GM23338 (cell line): ENCODE measurements around the gene YTHDF1.

ENCODE experiments used
- CREB1 ChIP-seq: fragments of 250-450 bp; sonication (Bioruptor Pico); IDR thresholded peaks from 2 replicates; pipeline ENCODE4 v1.5.0; 2020; ENCODE audit warnings: low read depth, mild to moderate bottlenecking, moderate library complexity
- CTCF ChIP-seq, 2 experiments: fragments of 200-600 bp in 1 of 2; sonication (generic) in 1 of 2; conservative IDR thresholded peaks; 2 replicates each; pipeline versions ENCODE4 v1.5.1 to v1.6.1; 2016 to 2017; ENCODE audit warnings: antibody characterized with exemption in 2 of 2, low read depth in 2 of 2, mild to moderate bottlenecking in 2 of 2, moderate library complexity in 1 of 2
- EZH2 ChIP-seq: fragments of 200-600 bp; sonication (generic); IDR thresholded peaks from one replicate; pipeline ENCODE4 v1.8.0; 2017; ENCODE audit warnings: antibody characterized with exemption, mild to moderate bottlenecking, low read depth; ENCODE audit not compliant: unreplicated experiment
- EZH2phosphoT487 ChIP-seq: fragments of 200-600 bp; sonication (generic); IDR thresholded peaks from one replicate; pipeline ENCODE4 v1.8.1; 2018; ENCODE audit warnings: antibody characterized with exemption; ENCODE audit not compliant: unreplicated experiment
- NANOG ChIP-seq: IDR thresholded peaks from 2 replicates; pipeline ENCODE4 v1.6.1; 2016; ENCODE audit warnings: antibody characterized with exemption, borderline replicate concordance
- POLR2AphosphoS5 ChIP-seq: IDR thresholded peaks from 2 replicates; pipeline ENCODE4 v1.6.1; 2016; ENCODE audit warnings: antibody characterized with exemption, low read depth
- REST ChIP-seq: IDR thresholded peaks from one replicate; pipeline ENCODE4 v1.6.1; 2018; ENCODE audit warnings: antibody characterized with exemption; ENCODE audit not compliant: unreplicated experiment
- ZNF114 ChIP-seq: fragments of 250-450 bp; sonication (Bioruptor Pico); IDR thresholded peaks from 2 replicates; pipeline ENCODE4 v1.5.0; 2020; ENCODE audit warnings: mild to moderate bottlenecking, moderate library complexity
- ZNF331 ChIP-seq: fragments of 250-450 bp; sonication (Bioruptor Pico); IDR thresholded peaks from 2 replicates; pipeline ENCODE4 v1.5.0; 2020; ENCODE audit warnings: low read depth, mild to moderate bottlenecking, moderate library complexity
- TF ChIP-seq, protein P1 (sequence below): fragments of 250-450 bp; sonication (Bioruptor Pico); IDR thresholded peaks from 2 replicates; pipeline ENCODE4 v1.5.0; 2020; ENCODE audit warnings: mild to moderate bottlenecking, moderate library complexity
- TF ChIP-seq, protein P2 (sequence below): IDR thresholded peaks from 2 replicates; pipeline ENCODE4 v1.6.1; 2016; ENCODE audit warnings: antibody characterized with exemption

DNA sequence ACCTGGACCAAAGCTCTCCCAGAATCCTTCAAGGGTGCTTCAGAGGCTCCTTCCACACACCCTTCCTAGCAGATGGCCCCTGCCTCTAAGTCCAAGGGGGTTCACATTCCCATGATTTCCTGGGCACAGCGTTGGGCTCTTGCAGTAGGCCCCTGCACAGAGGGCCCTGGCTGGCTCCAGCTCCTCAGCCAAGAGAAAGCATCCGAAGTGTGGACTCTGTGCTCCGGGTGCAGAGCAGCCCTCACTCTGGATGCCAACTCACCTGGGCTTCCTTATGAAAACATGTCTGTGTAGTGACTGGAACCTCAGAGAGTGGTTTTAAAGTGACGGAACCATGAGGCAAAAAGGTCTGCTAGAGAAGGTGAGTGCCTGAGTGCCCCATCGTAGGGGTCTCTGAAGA is 11.6 kb downstream of the YTHDF1 start:
- TF ChIP-seq CTCF (conservative IDR thresholded peaks at IDR 0.05; ENCODE audit: low read depth in 2 of 2) (no peak), EZH2phosphoT487 (no peak), EZH2 (no peak), CREB1 (CRISPR knock-in tag) (no peak), ZNF114 (CRISPR knock-in tag) (no peak), POLR2AphosphoS5 (no peak), ZNF331 (CRISPR knock-in tag) (no peak), REST (no peak), NANOG (no peak)
- TF ChIP-seq, protein P1, sequence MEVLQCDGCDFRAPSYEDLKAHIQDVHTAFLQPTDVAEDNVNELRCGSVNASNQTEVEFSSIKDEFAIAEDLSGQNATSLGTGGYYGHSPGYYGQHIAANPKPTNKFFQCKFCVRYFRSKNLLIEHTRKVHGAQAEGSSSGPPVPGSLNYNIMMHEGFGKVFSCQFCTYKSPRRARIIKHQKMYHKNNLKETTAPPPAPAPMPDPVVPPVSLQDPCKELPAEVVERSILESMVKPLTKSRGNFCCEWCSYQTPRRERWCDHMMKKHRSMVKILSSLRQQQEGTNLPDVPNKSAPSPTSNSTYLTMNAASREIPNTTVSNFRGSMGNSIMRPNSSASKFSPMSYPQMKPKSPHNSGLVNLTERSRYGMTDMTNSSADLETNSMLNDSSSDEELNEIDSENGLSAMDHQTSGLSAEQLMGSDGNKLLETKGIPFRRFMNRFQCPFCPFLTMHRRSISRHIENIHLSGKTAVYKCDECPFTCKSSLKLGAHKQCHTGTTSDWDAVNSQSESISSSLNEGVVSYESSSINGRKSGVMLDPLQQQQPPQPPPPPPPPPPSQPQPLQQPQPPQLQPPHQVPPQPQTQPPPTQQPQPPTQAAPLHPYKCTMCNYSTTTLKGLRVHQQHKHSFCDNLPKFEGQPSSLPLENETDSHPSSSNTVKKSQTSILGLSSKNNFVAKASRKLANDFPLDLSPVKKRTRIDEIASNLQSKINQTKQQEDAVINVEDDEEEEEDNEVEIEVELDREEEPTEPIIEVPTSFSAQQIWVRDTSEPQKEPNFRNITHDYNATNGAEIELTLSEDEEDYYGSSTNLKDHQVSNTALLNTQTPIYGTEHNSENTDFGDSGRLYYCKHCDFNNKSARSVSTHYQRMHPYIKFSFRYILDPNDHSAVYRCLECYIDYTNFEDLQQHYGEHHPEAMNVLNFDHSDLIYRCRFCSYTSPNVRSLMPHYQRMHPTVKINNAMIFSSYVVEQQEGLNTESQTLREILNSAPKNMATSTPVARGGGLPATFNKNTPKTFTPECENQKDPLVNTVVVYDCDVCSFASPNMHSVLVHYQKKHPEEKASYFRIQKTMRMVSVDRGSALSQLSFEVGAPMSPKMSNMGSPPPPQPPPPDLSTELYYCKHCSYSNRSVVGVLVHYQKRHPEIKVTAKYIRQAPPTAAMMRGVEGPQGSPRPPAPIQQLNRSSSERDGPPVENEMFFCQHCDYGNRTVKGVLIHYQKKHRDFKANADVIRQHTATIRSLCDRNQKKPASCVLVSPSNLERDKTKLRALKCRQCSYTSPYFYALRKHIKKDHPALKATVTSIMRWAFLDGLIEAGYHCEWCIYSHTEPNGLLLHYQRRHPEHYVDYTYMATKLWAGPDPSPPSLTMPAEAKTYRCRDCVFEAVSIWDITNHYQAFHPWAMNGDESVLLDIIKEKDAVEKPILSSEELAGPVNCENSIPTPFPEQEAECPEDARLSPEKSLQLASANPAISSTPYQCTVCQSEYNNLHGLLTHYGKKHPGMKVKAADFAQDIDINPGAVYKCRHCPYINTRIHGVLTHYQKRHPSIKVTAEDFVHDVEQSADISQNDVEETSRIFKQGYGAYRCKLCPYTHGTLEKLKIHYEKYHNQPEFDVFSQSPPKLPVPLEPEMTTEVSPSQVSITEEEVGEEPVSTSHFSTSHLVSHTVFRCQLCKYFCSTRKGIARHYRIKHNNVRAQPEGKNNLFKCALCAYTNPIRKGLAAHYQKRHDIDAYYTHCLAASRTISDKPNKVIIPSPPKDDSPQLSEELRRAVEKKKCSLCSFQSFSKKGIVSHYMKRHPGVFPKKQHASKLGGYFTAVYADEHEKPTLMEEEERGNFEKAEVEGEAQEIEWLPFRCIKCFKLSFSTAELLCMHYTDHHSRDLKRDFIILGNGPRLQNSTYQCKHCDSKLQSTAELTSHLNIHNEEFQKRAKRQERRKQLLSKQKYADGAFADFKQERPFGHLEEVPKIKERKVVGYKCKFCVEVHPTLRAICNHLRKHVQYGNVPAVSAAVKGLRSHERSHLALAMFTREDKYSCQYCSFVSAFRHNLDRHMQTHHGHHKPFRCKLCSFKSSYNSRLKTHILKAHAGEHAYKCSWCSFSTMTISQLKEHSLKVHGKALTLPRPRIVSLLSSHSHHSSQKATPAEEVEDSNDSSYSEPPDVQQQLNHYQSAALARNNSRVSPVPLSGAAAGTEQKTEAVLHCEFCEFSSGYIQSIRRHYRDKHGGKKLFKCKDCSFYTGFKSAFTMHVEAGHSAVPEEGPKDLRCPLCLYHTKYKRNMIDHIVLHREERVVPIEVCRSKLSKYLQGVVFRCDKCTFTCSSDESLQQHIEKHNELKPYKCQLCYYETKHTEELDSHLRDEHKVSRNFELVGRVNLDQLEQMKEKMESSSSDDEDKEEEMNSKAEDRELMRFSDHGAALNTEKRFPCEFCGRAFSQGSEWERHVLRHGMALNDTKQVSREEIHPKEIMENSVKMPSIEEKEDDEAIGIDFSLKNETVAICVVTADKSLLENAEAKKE (CRISPR knock-in tag): no peak
- TF ChIP-seq, protein P2, sequence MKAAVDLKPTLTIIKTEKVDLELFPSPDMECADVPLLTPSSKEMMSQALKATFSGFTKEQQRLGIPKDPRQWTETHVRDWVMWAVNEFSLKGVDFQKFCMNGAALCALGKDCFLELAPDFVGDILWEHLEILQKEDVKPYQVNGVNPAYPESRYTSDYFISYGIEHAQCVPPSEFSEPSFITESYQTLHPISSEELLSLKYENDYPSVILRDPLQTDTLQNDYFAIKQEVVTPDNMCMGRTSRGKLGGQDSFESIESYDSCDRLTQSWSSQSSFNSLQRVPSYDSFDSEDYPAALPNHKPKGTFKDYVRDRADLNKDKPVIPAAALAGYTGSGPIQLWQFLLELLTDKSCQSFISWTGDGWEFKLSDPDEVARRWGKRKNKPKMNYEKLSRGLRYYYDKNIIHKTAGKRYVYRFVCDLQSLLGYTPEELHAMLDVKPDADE: no peak
